ENCODE measurements around the gene ZSCAN5A.

- TF ChIP-seq CTCF (IDR thresholded peaks at IDR 0.05 in 4 of 5, conservative IDR thresholded peaks at IDR 0.05 in 1 of 5) (no peak), POLR2A (IDR thresholded peaks at IDR 0.05) (no peak)
Measured at GRCh38 chr19:56341948-56342347, 27.3 kb upstream of the ZSCAN5A start.
